HG03064 (cell line): ENCODE data around the gene FAM53B.

ENCODE experiments used
- ATAC-seq: cut with Tn5 transposase; IDR thresholded peaks from one replicate; pipeline ENCODE4 v1.9.1; 2021; ENCODE audit warnings: low read depth; ENCODE audit not compliant: unreplicated experiment

FAM53B gene

GRCh38 chr10:124667425-124668345 is 76.5 kb downstream of the FAM53B start:
- ATAC-seq = no peak

GRCh38 chr10:124666494-124666893 is 77.7 kb downstream of the FAM53B start:
- no peak for ATAC-seq

- no peak for ATAC-seq
Measured at GRCh38 chr10:124665980-124666379, 78.2 kb downstream of the FAM53B start.

- ATAC-seq = no peak
Measured at GRCh38 chr10:124665558-124665957, 78.6 kb downstream of the FAM53B start.

- no peak for ATAC-seq
Measured at GRCh38 chr10:124665091-124665490, 79.1 kb downstream of the FAM53B start.

- ATAC-seq = no peak
Measured at GRCh38 chr10:124663766-124664360, 80.3 kb downstream of the FAM53B start.

- no peak for ATAC-seq
Measured at GRCh38 chr10:124663228-124663627, 81.0 kb downstream of the FAM53B start.

- no peak for ATAC-seq
Measured at GRCh38 chr10:124661660-124662180, 82.5 kb downstream of the FAM53B start.

GRCh38 chr10:124660404-124661125 is 83.6 kb downstream of the FAM53B start:
- no peak for ATAC-seq

- no peak for ATAC-seq
Measured at GRCh38 chr10:124659380-124659779, 84.8 kb downstream of the FAM53B start.

GRCh38 chr10:124658591-124659242 is 85.5 kb downstream of the FAM53B start:
- no peak for ATAC-seq

- no peak for ATAC-seq
Measured at GRCh38 chr10:124657806-124658205, 86.4 kb downstream of the FAM53B start.

- ATAC-seq = no peak
Measured at GRCh38 chr10:124656541-124656940, 87.6 kb downstream of the FAM53B start.

- ATAC-seq = no peak
Measured at GRCh38 chr10:124656113-124656490, 88.1 kb downstream of the FAM53B start.

GRCh38 chr10:124655191-124656112 is 88.7 kb downstream of the FAM53B start:
- ATAC-seq = no peak

GRCh38 chr10:124654686-124655085 is 89.5 kb downstream of the FAM53B start:
- ATAC-seq = no peak

- no peak for ATAC-seq
Measured at GRCh38 chr10:124653811-124654651, 90.1 kb downstream of the FAM53B start.

- ATAC-seq = no peak
Measured at GRCh38 chr10:124653311-124653710, 90.9 kb downstream of the FAM53B start.

- no peak for ATAC-seq
Measured at GRCh38 chr10:124652701-124653100, 91.5 kb downstream of the FAM53B start.
